Brain microvascular endothelial cell (primary cell): ENCODE measurements around the gene NFIC.

Experiments used
- DNase-seq: peaks from one replicate; pipeline ENCODE4 v3.0.0-alpha.2; 2020
- H3K27ac ChIP-seq: fragments of 250-450 bp; sonication (Bioruptor Pico); 2 replicates; pipeline ENCODE4 v1.5.1; 2020; ENCODE audit warnings: mild to moderate bottlenecking, moderate library complexity
- H3K27me3 ChIP-seq: fragments of 250-450 bp; sonication (Bioruptor Pico); replicated peaks from 2 replicates; pipeline ENCODE4 v1.5.1; 2020; ENCODE audit warnings: mild to moderate bottlenecking
- H3K36me3 ChIP-seq: fragments of 250-450 bp; sonication (Bioruptor Pico); replicated peaks from 2 replicates; pipeline ENCODE4 v1.5.1; 2020; ENCODE audit warnings: mild to moderate bottlenecking
- H3K4me3 ChIP-seq: 2 replicates; pipeline ENCODE4 v1.5.1; 2011; ENCODE audit warnings: low read depth, mild to moderate bottlenecking, control low read depth, low read length, moderate library complexity
- CTCF ChIP-seq: IDR thresholded peaks from 2 replicates; pipeline ENCODE4 v1.5.1; 2011; ENCODE audit warnings: low read depth, mild to moderate bottlenecking, moderate library complexity, low read length, control low read depth, inconsistent platforms; ENCODE audit errors: missing control alignments
- in situ Hi-C: cut with HindIII; loops from 2 replicates; pipeline ENCODE4 v1.10.0; 2017; ENCODE audit warnings: low sequenced_read_pairs, low pct_ligation_motif_present

Gene NFIC

DNA sequence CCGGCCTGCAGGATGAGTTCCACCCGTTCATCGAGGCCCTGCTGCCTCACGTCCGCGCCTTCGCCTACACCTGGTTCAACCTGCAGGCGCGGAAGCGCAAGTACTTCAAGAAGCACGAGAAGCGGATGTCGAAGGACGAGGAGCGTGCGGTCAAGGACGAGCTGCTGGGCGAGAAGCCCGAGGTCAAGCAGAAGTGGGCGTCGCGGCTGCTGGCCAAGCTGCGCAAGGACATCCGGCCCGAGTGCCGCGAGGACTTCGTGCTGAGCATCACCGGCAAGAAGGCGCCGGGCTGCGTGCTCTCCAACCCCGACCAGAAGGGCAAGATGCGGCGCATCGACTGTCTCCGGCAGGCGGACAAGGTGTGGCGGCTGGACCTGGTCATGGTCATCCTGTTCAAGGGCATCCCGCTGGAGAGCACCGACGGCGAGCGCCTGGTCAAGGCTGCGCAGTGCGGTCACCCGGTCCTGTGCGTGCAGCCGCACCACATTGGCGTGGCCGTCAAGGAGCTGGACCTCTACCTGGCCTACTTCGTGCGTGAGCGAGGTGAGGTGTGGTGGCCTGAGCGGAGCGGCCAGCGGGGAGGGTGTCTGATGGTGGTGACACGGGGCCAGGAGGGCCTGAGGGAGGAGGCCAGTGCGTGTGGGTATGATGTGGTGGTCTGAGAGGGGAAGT lies 15.5 kb downstream of the NFIC start:
- no peak for DNase-seq
- in situ Hi-C loops, result no loop called here
- peaks cover 25% of the 10 kb centered on the region for H3K36me3 ChIP-seq
- TF ChIP-seq CTCF, result no peak
- no peak overlapping the region for H3K4me3 ChIP-seq
- no peak overlapping the region for H3K27ac ChIP-seq
- no peaks in the 10 kb centered on the region for H3K27me3 ChIP-seq

DNA sequence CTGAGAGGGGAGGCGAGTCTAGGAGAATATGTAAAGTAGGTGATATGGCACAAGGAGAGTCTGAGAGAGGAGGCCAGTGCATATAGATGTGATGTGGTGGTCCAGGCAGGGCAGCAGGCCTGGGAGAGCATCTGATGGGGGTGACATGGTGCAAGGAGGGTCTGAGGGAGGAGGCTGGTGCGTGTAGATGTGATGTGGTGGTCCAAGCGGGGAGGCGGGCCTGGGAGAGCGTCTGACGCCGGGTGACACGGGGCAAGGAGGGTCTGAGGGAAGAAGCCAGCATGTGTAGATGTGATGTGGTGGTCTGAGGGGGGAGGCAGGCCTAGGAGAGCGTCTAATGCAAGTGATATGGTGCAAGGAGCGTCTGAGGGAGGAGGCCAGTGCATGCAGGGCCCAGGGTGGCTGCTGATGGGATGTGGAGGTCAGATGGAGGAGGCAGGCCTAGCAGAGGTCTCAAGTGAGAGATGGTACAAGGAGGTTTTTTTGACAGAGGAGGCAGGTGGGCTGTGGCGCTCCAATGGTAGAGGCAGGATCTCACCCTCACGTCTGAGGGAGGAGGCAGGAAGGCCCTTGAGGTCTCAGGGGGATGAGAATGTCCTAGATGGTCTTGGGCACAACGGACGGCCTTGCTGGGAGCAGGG lies 16.2 kb downstream of the NFIC start:
- Histone ChIP-seq H3K27ac (no peak overlapping the region), H3K36me3 (peaks cover 26% of the 10 kb centered on the region)

GRCh38 chr19:3383121-3383722 lies 16.8 kb downstream of the NFIC start:
- TF ChIP-seq CTCF, result no peak
- in situ Hi-C loops, result no loop called here
- peaks cover 29% of the 10 kb centered on the region for H3K36me3 ChIP-seq

More for the DNA sequence above, 16.2 kb downstream of the NFIC start:
- no peak for TF ChIP-seq CTCF
- in situ Hi-C loops, result no loop called here
- Histone ChIP-seq H3K27me3 (no peaks in the 10 kb centered on the region), H3K4me3 (no peak overlapping the region)
- DNase-seq, result no peak

GRCh38 chr19:3386447-3387234 lies 20.3 kb downstream of the NFIC start:
- Histone ChIP-seq H3K4me3 (no peak overlapping the region), H3K27ac (no peak overlapping the region), H3K36me3 (peaks cover 30% of the 10 kb centered on the region), H3K27me3 (no peaks in the 10 kb centered on the region)
- no peak for TF ChIP-seq CTCF
- in situ Hi-C loops, result no loop called here
- no peak for DNase-seq

More at GRCh38 chr19:3383121-3383722, 16.8 kb downstream of the NFIC start:
- Histone ChIP-seq H3K4me3 (no peak overlapping the region), H3K27ac (no peak overlapping the region), H3K27me3 (no peaks in the 10 kb centered on the region)
- DNase-seq, result no peak

- in situ Hi-C loops, result no loop called here
- no peak for DNase-seq
- no peak for TF ChIP-seq CTCF
- H3K27me3 ChIP-seq, result no peaks in the 10 kb centered on the region
- H3K36me3 ChIP-seq, result peaks cover 19% of the 10 kb centered on the region
- H3K27ac ChIP-seq, result no peak overlapping the region
- H3K4me3 ChIP-seq, result no peak overlapping the region
Measured at GRCh38 chr19:3387645-3388589, 21.5 kb downstream of the NFIC start.
